DND-41 (cell line): Measurements from ENCODE around the gene KIF18A.

Experiments used
- ATAC-seq: fragments of 200-7000 bp; cut with Tn5 transposase; 3 replicates; pipeline ENCODE4 v1.9.1; 2021; ENCODE audit warnings: low read depth; ENCODE audit not compliant: insufficient read depth
- DNase-seq: peaks from one replicate; pipeline ENCODE4 v3.0.0-alpha.2; 2020
- H2AFZ ChIP-seq: 2 replicates; pipeline ENCODE4 v1.6.0; 2012; ENCODE audit warnings: low read depth, low read length
- H3K27ac ChIP-seq: 2 replicates; pipeline ENCODE4 v1.5.1; 2012; ENCODE audit warnings: low read length, inconsistent platforms
- H3K27me3 ChIP-seq: fragments of 200-600 bp; sonication (generic); 2 replicates; pipeline ENCODE4 v1.6.0; 2012; ENCODE audit warnings: low read length, mild to moderate bottlenecking, inconsistent platforms; ENCODE audit not compliant: insufficient read depth, poor library complexity
- H3K36me3 ChIP-seq: 2 replicates; pipeline ENCODE4 v1.5.1; 2012; ENCODE audit warnings: low read length, inconsistent platforms; ENCODE audit not compliant: insufficient read depth
- H3K4me1 ChIP-seq: 2 replicates; pipeline ENCODE4 v1.5.1; 2012; ENCODE audit warnings: mild to moderate bottlenecking, low read length; ENCODE audit not compliant: insufficient read depth
- H3K4me2 ChIP-seq: 2 replicates; pipeline ENCODE4 v1.6.0; 2012; ENCODE audit warnings: mild to moderate bottlenecking, moderate library complexity, low read length, inconsistent platforms; ENCODE audit not compliant: insufficient read depth
- H3K4me3 ChIP-seq, 2 experiments: fragments of 200-600 bp in 1 of 2; shearing (Covaris generic) in 1 of 2; 2 replicates each; pipeline ENCODE4 v1.5.1; 2012 to 2016; ENCODE audit warnings: inconsistent platforms in 2 of 2, low read length in 2 of 2, mild to moderate bottlenecking in 2 of 2, low read depth in 1 of 2, moderate library complexity in 1 of 2
- H3K79me2 ChIP-seq: 2 replicates; pipeline ENCODE4 v1.6.0; 2012; ENCODE audit warnings: low read length, inconsistent platforms; ENCODE audit not compliant: insufficient read depth
- H3K9ac ChIP-seq: 2 replicates; pipeline ENCODE4 v1.6.0; 2012; ENCODE audit warnings: low read depth, mild to moderate bottlenecking, inconsistent platforms, low read length, moderate library complexity
- H3K9me3 ChIP-seq: 2 replicates; pipeline ENCODE4 v1.5.1; 2012; ENCODE audit warnings: low read length, moderate library complexity, mild to moderate bottlenecking, inconsistent platforms; ENCODE audit not compliant: insufficient read depth, severe bottlenecking
- H4K20me1 ChIP-seq: 2 replicates; pipeline ENCODE4 v1.6.0; 2012; ENCODE audit warnings: low read length; ENCODE audit not compliant: insufficient read depth
- CTCF ChIP-seq: IDR thresholded peaks from 2 replicates; pipeline ENCODE4 v1.5.1; 2012; ENCODE audit warnings: borderline replicate concordance, low read length, moderate library complexity, mild to moderate bottlenecking; ENCODE audit not compliant: poor library complexity, severe bottlenecking; ENCODE audit errors: extremely low read depth
- EZH2 ChIP-seq: IDR thresholded peaks from 3 replicates; pipeline ENCODE4 v1.6.1; 2012; ENCODE audit warnings: borderline replicate concordance, low read depth, mild to moderate bottlenecking, moderate library complexity, low read length, inconsistent platforms; ENCODE audit not compliant: severe bottlenecking

The KIF18A gene

GRCh38 chr11:28071305-28071704 is 36.7 kb downstream of the KIF18A start:
- no peaks in the 10 kb centered on the region for H3K4me1 ChIP-seq
- DNase-seq (no peak), ATAC-seq (no peak)
- no peak overlapping the region for H3K4me2 ChIP-seq
- no peaks in the 10 kb centered on the region for H3K27me3 ChIP-seq
- peaks cover 49% of the 10 kb centered on the region for H3K36me3 ChIP-seq
- no peak overlapping the region for H3K9ac ChIP-seq
- no peak overlapping the region for H2AFZ ChIP-seq
- no peak overlapping the region for H3K27ac ChIP-seq
- no peaks in the 10 kb centered on the region for H3K9me3 ChIP-seq
- TF ChIP-seq EZH2 (no peak), CTCF (no peak)
- no peaks in the 10 kb centered on the region for H4K20me1 ChIP-seq
- H3K79me2 ChIP-seq: no peaks in the 10 kb centered on the region
- no peak overlapping the region for H3K4me3 ChIP-seq

- H3K79me2 ChIP-seq: no peaks in the 10 kb centered on the region
- H3K4me1 ChIP-seq: no peaks in the 10 kb centered on the region
- H3K27ac ChIP-seq: no peak overlapping the region
- no peak for ATAC-seq
- H3K36me3 ChIP-seq: peaks cover 76% of the 10 kb centered on the region
- no peak overlapping the region for H3K4me3 ChIP-seq
- no peaks in the 10 kb centered on the region for H3K27me3 ChIP-seq
- no peak for DNase-seq
- H4K20me1 ChIP-seq: no peaks in the 10 kb centered on the region
- no peak overlapping the region for H2AFZ ChIP-seq
- no peaks in the 10 kb centered on the region for H3K9me3 ChIP-seq
- no peak overlapping the region for H3K9ac ChIP-seq
- H3K4me2 ChIP-seq: no peak overlapping the region
- TF ChIP-seq CTCF: no peak
- TF ChIP-seq EZH2: no peak
Observed at GRCh38 chr11:28058333-28058732, 49.6 kb downstream of the KIF18A start.

GRCh38 chr11:28054821-28055220 is 53.1 kb downstream of the KIF18A start:
- peaks cover 54% of the 10 kb centered on the region for H3K36me3 ChIP-seq
- no peaks in the 10 kb centered on the region for H4K20me1 ChIP-seq
- no peaks in the 10 kb centered on the region for H3K79me2 ChIP-seq
- no peaks in the 10 kb centered on the region for H3K9me3 ChIP-seq
- H3K4me3 ChIP-seq: no peak overlapping the region
- no peak overlapping the region for H3K9ac ChIP-seq
- DNase-seq: no peak
- no peaks in the 10 kb centered on the region for H3K27me3 ChIP-seq
- H3K27ac ChIP-seq: no peak overlapping the region
- no peak overlapping the region for H3K4me2 ChIP-seq
- no peak for TF ChIP-seq CTCF
- no peak for TF ChIP-seq EZH2
- no peak for ATAC-seq
- no peak overlapping the region for H2AFZ ChIP-seq
- no peaks in the 10 kb centered on the region for H3K4me1 ChIP-seq
